K562 (cell line): ENCODE data around the gene HSD3B7. TPM values are rescaled to one million over a fixed set of nuclear protein-coding genes. Genes with fewer than 3 reads are reported as not detected.
A peak's percentile ranks its signal among the peaks of the same experiment; 100 is the strongest.

Experiments used
- ADNP ChIP-seq: fragments of 200-800 bp; sonication (Bioruptor generic); IDR thresholded peaks from 2 replicates; pipeline ENCODE4 v1.6.1; 2016; ENCODE audit warnings: missing genetic modification characterization, missing compliant biosample characterization
- BRD9 ChIP-seq: fragments of 450-650 bp; IDR thresholded peaks from 2 replicates; pipeline ENCODE4 v1.6.1; 2018; ENCODE audit warnings: low read depth; ENCODE audit not compliant: partially characterized antibody
- ETS1 ChIP-seq: conservative IDR thresholded peaks from 2 replicates; pipeline ENCODE4 v1.6.1; 2011; ENCODE audit warnings: low read depth, mild to moderate bottlenecking, low read length; ENCODE audit not compliant: control insufficient read depth
- FIP1L1 ChIP-seq: fragments of 200-400 bp; formaldehyde crosslinking; IDR thresholded peaks from 2 replicates; pipeline ENCODE4 v1.6.1; 2018; ENCODE audit warnings: mild to moderate bottlenecking, low read depth, low read length; ENCODE audit not compliant: poor library complexity, severe bottlenecking
- FOSL1 ChIP-seq: fragments of 200-800 bp; sonication (Bioruptor generic); conservative IDR thresholded peaks from 2 replicates; pipeline ENCODE4 v1.6.1; 2016; ENCODE audit warnings: missing genetic modification characterization, missing compliant biosample characterization
- HDGF ChIP-seq: fragments of 450-650 bp; IDR thresholded peaks from 2 replicates; pipeline ENCODE4 v1.6.1; 2016
- ID3 ChIP-seq, 2 experiments: fragments of 250-450 bp in 1 of 2; fragments of 450-650 bp in 1 of 2; sonication (Bioruptor Pico) in 1 of 2; IDR thresholded peaks; 2 replicates each; pipeline versions ENCODE4 v1.6.1 to v1.8.0; 2016 to 2021; ENCODE audit warnings: mild to moderate bottlenecking in 2 of 2, moderate library complexity in 2 of 2, missing compliant biosample characterization in 1 of 2, missing genetic modification characterization in 1 of 2
- MEF2A ChIP-seq: IDR thresholded peaks from 2 replicates; pipeline ENCODE4 v1.6.1; 2011; ENCODE audit warnings: low read depth, mild to moderate bottlenecking, low read length, moderate library complexity; ENCODE audit not compliant: control insufficient read depth
- NFXL1 ChIP-seq: fragments of 450-650 bp; formaldehyde crosslinking; IDR thresholded peaks from 2 replicates; pipeline ENCODE4 v1.4.0; 2021; ENCODE audit warnings: mild to moderate bottlenecking
- POLR2A ChIP-seq: fragments of 450-650 bp; conservative IDR thresholded peaks from 2 replicates; pipeline ENCODE4 v1.6.1; 2016
- TEAD2 ChIP-seq: fragments of 450-650 bp; IDR thresholded peaks from 2 replicates; pipeline ENCODE4 v1.6.1; 2016; ENCODE audit warnings: missing genetic modification characterization, control low read depth, missing compliant biosample characterization
- ZNF668 ChIP-seq: fragments of 250-450 bp; sonication (Bioruptor Pico); IDR thresholded peaks from 2 replicates; pipeline ENCODE4 v1.8.0; 2022; ENCODE audit warnings: mild to moderate bottlenecking, inconsistent platforms
- polyA plus RNA-seq, 8 experiments: library from polyadenylated mRNA; depleted of rRNA in 4 of 8; stranded (reverse) in 5 of 8; unstranded in 3 of 8; fragments of >200 nt; fragmentation: Nextera tagmentation in 2 of 8; fragmentation: Illumina TruSeq in 1 of 8; extraction: Ambion mirVana in 2 of 8; extraction: Trizol in 1 of 8; gene quantifications; 2 replicates each; pipeline versions ENCODE4 v1.2.1 to v1.2.3, GENCODE V29; 2011 to 2014; ENCODE audit warnings: inconsistent platforms in 1 of 8, missing spikeins in 1 of 8
- total RNA-seq, 7 experiments: library from RNA; depleted of rRNA in 6 of 7; stranded (reverse); fragments of >200 nt in 6 of 7; fragmentation: Illumina TruSeq in 2 of 7; extraction: Trizol in 2 of 7; gene quantifications; 2 replicates each; pipeline versions ENCODE4 v1.2.1 to v1.2.3, GENCODE V29; 2011 to 2021; ENCODE audit warnings: low replicate concordance in 1 of 7
- TF ChIP-seq, protein P1 (sequence below): fragments of 450-650 bp; IDR thresholded peaks from 2 replicates; pipeline ENCODE4 v1.6.1; 2017; ENCODE audit warnings: antibody characterized with exemption, mild to moderate bottlenecking
- TF ChIP-seq, protein P2 (sequence below): sonication (generic); formaldehyde crosslinking; IDR thresholded peaks from 2 replicates; pipeline ENCODE4 v1.8.0; 2022; ENCODE audit warnings: mild to moderate bottlenecking, missing genetic modification reagents, borderline replicate concordance
- TF ChIP-seq, protein P3 (sequence below), 3 experiments: IDR thresholded peaks in 2 of 3; conservative IDR thresholded peaks in 1 of 3; 2 replicates each; pipeline ENCODE4 v1.5.1; 2011 to 2012; ENCODE audit warnings: low read length in 3 of 3, mild to moderate bottlenecking in 3 of 3, control low read depth in 2 of 3, improper control_type of control experiment in 1 of 3, inconsistent platforms in 1 of 3, low read depth in 1 of 3, mixed read lengths in 1 of 3, moderate library complexity in 1 of 3; ENCODE audit not compliant: insufficient read depth in 2 of 3

The HSD3B7 gene
- total and polyA plus RNA-seq, 9 of the 15 experiments (the other 6 are each of a cell fraction or from before 2014, with no cell fraction given): 5.4 to 49.1 (median 23.0) TPM

- TF ChIP-seq, protein P1, sequence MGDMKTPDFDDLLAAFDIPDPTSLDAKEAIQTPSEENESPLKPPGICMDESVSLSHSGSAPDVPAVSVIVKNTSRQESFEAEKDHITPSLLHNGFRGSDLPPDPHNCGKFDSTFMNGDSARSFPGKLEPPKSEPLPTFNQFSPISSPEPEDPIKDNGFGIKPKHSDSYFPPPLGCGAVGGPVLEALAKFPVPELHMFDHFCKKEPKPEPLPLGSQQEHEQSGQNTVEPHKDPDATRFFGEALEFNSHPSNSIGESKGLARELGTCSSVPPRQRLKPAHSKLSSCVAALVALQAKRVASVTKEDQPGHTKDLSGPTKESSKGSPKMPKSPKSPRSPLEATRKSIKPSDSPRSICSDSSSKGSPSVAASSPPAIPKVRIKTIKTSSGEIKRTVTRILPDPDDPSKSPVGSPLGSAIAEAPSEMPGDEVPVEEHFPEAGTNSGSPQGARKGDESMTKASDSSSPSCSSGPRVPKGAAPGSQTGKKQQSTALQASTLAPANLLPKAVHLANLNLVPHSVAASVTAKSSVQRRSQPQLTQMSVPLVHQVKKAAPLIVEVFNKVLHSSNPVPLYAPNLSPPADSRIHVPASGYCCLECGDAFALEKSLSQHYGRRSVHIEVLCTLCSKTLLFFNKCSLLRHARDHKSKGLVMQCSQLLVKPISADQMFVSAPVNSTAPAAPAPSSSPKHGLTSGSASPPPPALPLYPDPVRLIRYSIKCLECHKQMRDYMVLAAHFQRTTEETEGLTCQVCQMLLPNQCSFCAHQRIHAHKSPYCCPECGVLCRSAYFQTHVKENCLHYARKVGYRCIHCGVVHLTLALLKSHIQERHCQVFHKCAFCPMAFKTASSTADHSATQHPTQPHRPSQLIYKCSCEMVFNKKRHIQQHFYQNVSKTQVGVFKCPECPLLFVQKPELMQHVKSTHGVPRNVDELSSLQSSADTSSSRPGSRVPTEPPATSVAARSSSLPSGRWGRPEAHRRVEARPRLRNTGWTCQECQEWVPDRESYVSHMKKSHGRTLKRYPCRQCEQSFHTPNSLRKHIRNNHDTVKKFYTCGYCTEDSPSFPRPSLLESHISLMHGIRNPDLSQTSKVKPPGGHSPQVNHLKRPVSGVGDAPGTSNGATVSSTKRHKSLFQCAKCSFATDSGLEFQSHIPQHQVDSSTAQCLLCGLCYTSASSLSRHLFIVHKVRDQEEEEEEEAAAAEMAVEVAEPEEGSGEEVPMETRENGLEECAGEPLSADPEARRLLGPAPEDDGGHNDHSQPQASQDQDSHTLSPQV: no peak
- no peak for TF ChIP-seq FIP1L1
- no peak for TF ChIP-seq HDGF
- TF ChIP-seq, protein P2, sequence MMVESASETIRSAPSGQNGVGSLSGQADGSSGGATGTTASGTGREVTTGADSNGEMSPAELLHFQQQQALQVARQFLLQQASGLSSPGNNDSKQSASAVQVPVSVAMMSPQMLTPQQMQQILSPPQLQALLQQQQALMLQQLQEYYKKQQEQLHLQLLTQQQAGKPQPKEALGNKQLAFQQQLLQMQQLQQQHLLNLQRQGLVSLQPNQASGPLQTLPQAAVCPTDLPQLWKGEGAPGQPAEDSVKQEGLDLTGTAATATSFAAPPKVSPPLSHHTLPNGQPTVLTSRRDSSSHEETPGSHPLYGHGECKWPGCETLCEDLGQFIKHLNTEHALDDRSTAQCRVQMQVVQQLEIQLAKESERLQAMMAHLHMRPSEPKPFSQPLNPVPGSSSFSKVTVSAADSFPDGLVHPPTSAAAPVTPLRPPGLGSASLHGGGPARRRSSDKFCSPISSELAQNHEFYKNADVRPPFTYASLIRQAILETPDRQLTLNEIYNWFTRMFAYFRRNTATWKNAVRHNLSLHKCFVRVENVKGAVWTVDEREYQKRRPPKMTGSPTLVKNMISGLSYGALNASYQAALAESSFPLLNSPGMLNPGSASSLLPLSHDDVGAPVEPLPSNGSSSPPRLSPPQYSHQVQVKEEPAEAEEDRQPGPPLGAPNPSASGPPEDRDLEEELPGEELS (CRISPR knock-in tag): no peak
- TF ChIP-seq FOSL1 (tag): peak; percentile 37
- no peak for TF ChIP-seq ID3 (CRISPR knock-in tag; IDR thresholded peaks at IDR 0.05)
- TF ChIP-seq ID3 (tag; IDR thresholded peaks at IDR 0.05): no peak
- TF ChIP-seq TEAD2 (tag): 0 out of 2 replicates have a peak, but pooled peaks have one; percentile 52
- peak; percentile 98 for TF ChIP-seq ADNP (tag)
- TF ChIP-seq NFXL1 (CRISPR knock-in tag): no peak
- TF ChIP-seq BRD9: peak; percentile 14
- TF ChIP-seq, protein P3, sequence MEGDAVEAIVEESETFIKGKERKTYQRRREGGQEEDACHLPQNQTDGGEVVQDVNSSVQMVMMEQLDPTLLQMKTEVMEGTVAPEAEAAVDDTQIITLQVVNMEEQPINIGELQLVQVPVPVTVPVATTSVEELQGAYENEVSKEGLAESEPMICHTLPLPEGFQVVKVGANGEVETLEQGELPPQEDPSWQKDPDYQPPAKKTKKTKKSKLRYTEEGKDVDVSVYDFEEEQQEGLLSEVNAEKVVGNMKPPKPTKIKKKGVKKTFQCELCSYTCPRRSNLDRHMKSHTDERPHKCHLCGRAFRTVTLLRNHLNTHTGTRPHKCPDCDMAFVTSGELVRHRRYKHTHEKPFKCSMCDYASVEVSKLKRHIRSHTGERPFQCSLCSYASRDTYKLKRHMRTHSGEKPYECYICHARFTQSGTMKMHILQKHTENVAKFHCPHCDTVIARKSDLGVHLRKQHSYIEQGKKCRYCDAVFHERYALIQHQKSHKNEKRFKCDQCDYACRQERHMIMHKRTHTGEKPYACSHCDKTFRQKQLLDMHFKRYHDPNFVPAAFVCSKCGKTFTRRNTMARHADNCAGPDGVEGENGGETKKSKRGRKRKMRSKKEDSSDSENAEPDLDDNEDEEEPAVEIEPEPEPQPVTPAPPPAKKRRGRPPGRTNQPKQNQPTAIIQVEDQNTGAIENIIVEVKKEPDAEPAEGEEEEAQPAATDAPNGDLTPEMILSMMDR (IDR thresholded peaks at IDR 0.05 in 2 of 3, conservative IDR thresholded peaks at IDR 0.05 in 1 of 3; ENCODE audit: insufficient read depth in 2 of 3, low read depth in 1 of 3, low read length in 3 of 3): peak; percentile 34 to 42 (median 41); a peak in 4 of 6 replicates
- TF ChIP-seq MEF2A: no peak
- TF ChIP-seq ZNF668 (CRISPR knock-in tag): no peak
- no peak for TF ChIP-seq ETS1
- TF ChIP-seq POLR2A: peak; percentile 6
Measured at GRCh38 chr16:30956601-30957455, 28.2 kb upstream of the HSD3B7 start (continued).
